GM12891 (cell line): Measurements from ENCODE around the gene BPIFB1.

Source experiments
- PAX5 ChIP-seq: IDR thresholded peaks from 2 replicates; pipeline ENCODE4 v1.6.1; 2011; ENCODE audit warnings: low read length, moderate library complexity, mild to moderate bottlenecking; ENCODE audit not compliant: insufficient read depth, severe bottlenecking
- POLR2A ChIP-seq: IDR thresholded peaks from 2 replicates; pipeline ENCODE4 v1.6.1; 2011; ENCODE audit warnings: low read depth, low read length, control low read depth
- POLR2AphosphoS5 ChIP-seq: IDR thresholded peaks from 2 replicates; pipeline ENCODE4 v1.6.1; 2011; ENCODE audit warnings: low read depth, low read length, control low read depth

DNA sequence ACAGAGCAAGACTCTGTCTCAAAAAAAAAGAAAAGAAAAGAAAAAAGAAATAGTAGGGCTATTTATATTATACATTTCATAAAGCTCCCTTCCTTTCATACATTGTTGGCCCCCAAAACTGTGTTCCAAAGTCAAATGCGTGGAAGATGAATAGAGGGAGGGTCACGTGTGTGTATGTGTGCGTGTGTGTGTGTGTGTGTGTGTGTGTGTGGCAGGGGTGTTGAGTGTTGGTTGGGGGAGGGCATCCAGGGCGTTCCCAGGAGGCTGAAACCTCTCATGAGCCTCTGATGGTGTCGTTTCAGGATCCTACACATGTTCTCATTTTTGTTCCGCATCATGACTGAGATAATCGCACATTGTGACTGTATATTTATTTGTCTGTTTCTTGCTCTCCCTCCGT is 7.8 kb upstream of the BPIFB1 start:
- TF ChIP-seq PAX5: no peak
- TF ChIP-seq POLR2AphosphoS5: no peak
- TF ChIP-seq POLR2A: no peak
